22Rv1 (cell line): ENCODE data around the gene RGL1.

Experiments
- H3K27ac ChIP-seq: fragments of 450-650 bp; 2 replicates; pipeline ENCODE4 v1.5.1; 2017
- CTCF ChIP-seq: fragments of 450-650 bp; IDR thresholded peaks from 2 replicates; pipeline ENCODE4 v1.5.1; 2017; ENCODE audit warnings: mild to moderate bottlenecking
- ZFX ChIP-seq: fragments of 450-650 bp; IDR thresholded peaks from 2 replicates; pipeline ENCODE4 v1.6.1; 2017; ENCODE audit warnings: antibody characterized with exemption, borderline replicate concordance

Gene RGL1

GRCh38 chr1:183816110-183816509 is 11.2 kb downstream of the RGL1 start:
- no peak overlapping the region for H3K27ac ChIP-seq
- TF ChIP-seq ZFX (no peak), CTCF (no peak)

- H3K27ac ChIP-seq = no peak overlapping the region
- no peak for TF ChIP-seq CTCF
- no peak for TF ChIP-seq ZFX
Measured at GRCh38 chr1:183817576-183818288, 12.8 kb downstream of the RGL1 start.

GRCh38 chr1:183819059-183819458 is 14.1 kb downstream of the RGL1 start:
- TF ChIP-seq CTCF (no peak), ZFX (no peak)

GRCh38 chr1:183821309-183821888 is 16.5 kb downstream of the RGL1 start:
- H3K27ac ChIP-seq = no peak overlapping the region
- no peak for TF ChIP-seq CTCF

More at GRCh38 chr1:183819059-183819458, 14.1 kb downstream of the RGL1 start:
- no peak overlapping the region for H3K27ac ChIP-seq

GRCh38 chr1:183821889-183822611 is 17.1 kb downstream of the RGL1 start:
- no peak overlapping the region for H3K27ac ChIP-seq
- TF ChIP-seq ZFX = no peak
- TF ChIP-seq CTCF = no peak

- no peak overlapping the region for H3K27ac ChIP-seq
- TF ChIP-seq CTCF = no peak
- no peak for TF ChIP-seq ZFX
Measured at GRCh38 chr1:183824291-183824690, 19.4 kb downstream of the RGL1 start.

GRCh38 chr1:183827801-183828200 is 22.9 kb downstream of the RGL1 start:
- no peak overlapping the region for H3K27ac ChIP-seq
- no peak for TF ChIP-seq CTCF
- no peak for TF ChIP-seq ZFX
